CD8-positive, alpha-beta memory T cell (primary cell): ENCODE measurements around the gene CREBRF. TPM values are rescaled to one million over a fixed set of nuclear protein-coding genes. Genes with fewer than 3 reads are reported as not detected.

Experiments
- CTCF ChIA-PET: fragments of 350-600 bp; sonication (Branson Sonifier 250); formaldehyde crosslinking; loops from one replicate; lab custom pipeline; 2021; ENCODE audit warnings: antibody characterized with exemption; lab: Charles Lee
- POLR2A ChIA-PET: fragments of 350-600 bp; sonication (Branson Sonifier 250); formaldehyde crosslinking; loops from one replicate; lab custom pipeline; 2021; ENCODE audit warnings: antibody characterized with exemption; lab: Charles Lee
- DNase-seq, 5 donors: peaks; one replicate each; pipeline versions ENCODE4 v3.0.0 to v3.0.0-alpha.2; 2020 to 2022; ENCODE audit warnings: mixed read lengths in 1 of 5
- H3K27ac ChIP-seq: one replicate; pipeline ENCODE4 v1.7.0; 2013; ENCODE audit warnings: low read depth, mild to moderate bottlenecking, low read length, moderate library complexity
- H3K27me3 ChIP-seq: 2 replicates; pipeline ENCODE4 v1.7.0; 2013; ENCODE audit warnings: low read length, mild to moderate bottlenecking; ENCODE audit not compliant: insufficient read depth, poor library complexity, severe bottlenecking
- H3K36me3 ChIP-seq: 2 replicates; pipeline ENCODE4 v1.7.0; 2013; ENCODE audit warnings: mild to moderate bottlenecking, low read length, moderate library complexity; ENCODE audit not compliant: insufficient read depth
- H3K4me1 ChIP-seq: 2 replicates; pipeline ENCODE4 v1.7.0; 2013; ENCODE audit warnings: mild to moderate bottlenecking, low read length, moderate library complexity; ENCODE audit not compliant: insufficient read depth
- H3K4me3 ChIP-seq: 2 replicates; pipeline ENCODE4 v1.7.0; 2013; ENCODE audit warnings: mild to moderate bottlenecking, low read length
- H3K9me3 ChIP-seq: 2 replicates; pipeline ENCODE4 v1.7.0; 2013; ENCODE audit warnings: mild to moderate bottlenecking, low read length
- H3K27ac Mint-ChIP-seq, 8 donors: one replicate each; pipeline ENCODE4 v1.8.0; 2020 to 2021; ENCODE audit warnings: mixed read lengths in 8 of 8, mild to moderate bottlenecking in 6 of 8, inconsistent platforms in 3 of 8, moderate library complexity in 3 of 8
- H3K27me3 Mint-ChIP-seq, 2 donors: one replicate each; pipeline ENCODE4 v1.8.0; 2020 to 2021; ENCODE audit warnings: mixed read lengths in 2 of 2, mild to moderate bottlenecking in 1 of 2, moderate library complexity in 1 of 2
- H3K36me3 Mint-ChIP-seq, 3 donors: one replicate each; pipeline ENCODE4 v1.8.0; 2020 to 2021; ENCODE audit warnings: mixed read lengths in 3 of 3, inconsistent platforms in 1 of 3, mild to moderate bottlenecking in 1 of 3
- H3K4me1 Mint-ChIP-seq, 3 donors: one replicate each; pipeline ENCODE4 v1.8.0; 2020 to 2021; ENCODE audit warnings: mixed read lengths in 3 of 3, inconsistent platforms in 1 of 3, mild to moderate bottlenecking in 1 of 3
- H3K4me3 Mint-ChIP-seq, 7 donors: one replicate each; pipeline ENCODE4 v1.8.0; 2020 to 2021; ENCODE audit warnings: mixed read lengths in 7 of 7, mild to moderate bottlenecking in 6 of 7, moderate library complexity in 4 of 7, inconsistent platforms in 2 of 7
- H3K9me3 Mint-ChIP-seq, 5 donors: one replicate each; pipeline ENCODE4 v1.8.0; 2020 to 2022; ENCODE audit warnings: mixed read lengths in 5 of 5, mild to moderate bottlenecking in 3 of 5, moderate library complexity in 2 of 5, inconsistent platforms in 1 of 5
- polyA plus RNA-seq: library from polyadenylated mRNA; unstranded; fragments of 300-500 nt; fragmentation: Illumina TruSeq; gene quantifications from one replicate; pipeline ENCODE4 v1.2.3, GENCODE V29; 2021
- total RNA-seq, 2 experiments: library from RNA; stranded (reverse); gene quantifications; one replicate each; pipeline ENCODE4 v1.2.3, GENCODE V29; 2021

CREBRF gene
- total and polyA plus RNA-seq, 3 experiments from 2014 or later = 14.3 to 61.0 (median 14.9) TPM

GRCh38 chr5:173187054-173187743 lies 131.0 kb downstream of the CREBRF start:
- Mint-ChIP-seq H3K9me3 (no peaks in the 10 kb centered on the region), H3K27me3 (peaks cover 3 to 8% of the 10 kb centered on the region in 2 donors), H3K4me1 (no peaks in the 10 kb centered on the region), H3K36me3 (no peaks in the 10 kb centered on the region), H3K27ac (no peak overlapping the region), H3K4me3 (no peak overlapping the region)
- H3K4me3 ChIP-seq = no peak overlapping the region
- POLR2A ChIA-PET = no interaction called here
- no peaks in the 10 kb centered on the region for H3K36me3 ChIP-seq
- no peak overlapping the region for H3K27ac ChIP-seq
- H3K27me3 ChIP-seq = no peaks in the 10 kb centered on the region
- DNase-seq = no peak
- CTCF ChIA-PET = no interaction called here
- H3K9me3 ChIP-seq = no peaks in the 10 kb centered on the region
- H3K4me1 ChIP-seq = no peaks in the 10 kb centered on the region

- Histone ChIP-seq H3K4me1 (no peaks in the 10 kb centered on the region), H3K36me3 (no peaks in the 10 kb centered on the region), H3K27ac (no peak overlapping the region), H3K9me3 (no peaks in the 10 kb centered on the region), H3K4me3 (no peak overlapping the region), H3K27me3 (no peaks in the 10 kb centered on the region)
- Mint-ChIP-seq H3K4me1 (no peaks in the 10 kb centered on the region), H3K9me3 (no peaks in the 10 kb centered on the region), H3K36me3 (no peaks in the 10 kb centered on the region), H3K27me3 (peaks cover 3 to 12% of the 10 kb centered on the region in 2 donors), H3K27ac (no peak overlapping the region), H3K4me3 (no peak overlapping the region)
- no peak for DNase-seq
- POLR2A ChIA-PET = no interaction called here
- CTCF ChIA-PET = no interaction called here
Measured at GRCh38 chr5:173188280-173188679, 132.1 kb downstream of the CREBRF start.

Other genes with a start within 250 kb of the CREBRF start
- 10 to 100 TPM; 39.7 to 39.9 TPM for gene ERGIC1, start 222.1 kb upstream of the CREBRF start, total RNA-seq
- gene ERGIC1, start 222.1 kb upstream of the CREBRF start, polyA plus RNA-seq = 25.9 TPM
- gene RPL26L1, start 96.9 kb upstream of the CREBRF start, total RNA-seq = 10 to 100 TPM; 91.9 to 92.3 TPM
- 35.6 TPM for gene RPL26L1, start 96.9 kb upstream of the CREBRF start, polyA plus RNA-seq
- 100 to 1,000 TPM; 171 to 179 TPM for gene ATP6V0E1, start 72.6 kb upstream of the CREBRF start, total RNA-seq
- gene ATP6V0E1, start 72.6 kb upstream of the CREBRF start, polyA plus RNA-seq = 468 TPM
- 10 to 100 TPM; 25.5 to 26.5 TPM for gene BNIP1, start 88.2 kb downstream of the CREBRF start, total RNA-seq
- 16.8 TPM for gene BNIP1, start 88.2 kb downstream of the CREBRF start, polyA plus RNA-seq
- gene NKX2-5, start 178.9 kb downstream of the CREBRF start, total RNA-seq = under 1 TPM in 1 of 2 experiments, not detected in 1; 0.22 TPM
- gene NKX2-5, start 178.9 kb downstream of the CREBRF start, polyA plus RNA-seq = not detected